RPMI7951 (cell line): ENCODE data around the gene SYVN1. TPM values are rescaled to one million over a fixed set of nuclear protein-coding genes. Genes with fewer than 3 reads are reported as not detected.

Source experiments
- DNase-seq: peaks from one replicate; pipeline ENCODE4 v3.0.0-alpha.2; 2012; ENCODE audit warnings: low read depth
- total RNA-seq: library from RNA; depleted of rRNA; stranded (reverse); fragments of >200 nt; shearing (Covaris generic); gene quantifications from 2 replicates; pipeline ENCODE4 v1.2.3, GENCODE V29; 2014; rRNA removed

The SYVN1 gene
- 15.6 and 29.2 TPM in 2 replicates for total RNA-seq

DNA sequence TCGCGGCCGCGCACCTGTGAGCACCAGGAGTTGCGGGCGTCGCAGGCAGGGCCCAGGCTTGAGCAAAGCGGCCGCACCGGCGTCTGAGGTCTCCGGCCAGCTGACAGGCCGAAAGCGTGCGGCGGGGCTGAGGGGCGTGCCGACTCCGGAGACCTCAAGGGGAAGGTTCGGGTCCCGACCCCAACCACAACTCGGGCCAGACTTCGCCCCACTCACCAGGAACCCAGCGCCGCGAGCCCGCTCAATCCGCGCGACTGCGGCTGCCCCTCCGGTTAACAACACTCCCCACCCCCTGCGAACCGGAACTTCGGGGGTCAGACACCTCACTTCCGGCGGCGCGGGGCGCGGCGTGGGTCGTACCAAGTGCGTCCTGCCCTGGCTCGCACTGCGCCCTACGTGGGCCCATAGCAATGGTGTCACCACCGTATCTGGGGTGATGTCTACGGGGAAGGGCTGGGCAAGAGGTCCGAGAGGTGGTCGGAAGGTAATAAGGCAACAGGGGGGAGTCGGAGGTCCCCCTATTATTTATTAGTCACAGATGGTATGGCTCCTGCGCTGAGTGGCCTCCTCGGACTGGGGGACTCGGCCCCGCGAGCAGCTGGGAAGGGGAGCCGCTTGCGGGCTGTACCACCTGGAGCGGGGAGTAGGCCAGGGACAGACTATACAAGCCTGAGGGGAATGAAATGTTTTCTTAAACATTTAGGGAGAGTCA lies at the start of gene SYVN1:
SYVN1 (minus strand) TSS at position 280 of the 712 bp plus-strand sequence. CDS start 918 bp downstream, outside the sequence.
- peak; percentile 87 for DNase-seq

DNA sequence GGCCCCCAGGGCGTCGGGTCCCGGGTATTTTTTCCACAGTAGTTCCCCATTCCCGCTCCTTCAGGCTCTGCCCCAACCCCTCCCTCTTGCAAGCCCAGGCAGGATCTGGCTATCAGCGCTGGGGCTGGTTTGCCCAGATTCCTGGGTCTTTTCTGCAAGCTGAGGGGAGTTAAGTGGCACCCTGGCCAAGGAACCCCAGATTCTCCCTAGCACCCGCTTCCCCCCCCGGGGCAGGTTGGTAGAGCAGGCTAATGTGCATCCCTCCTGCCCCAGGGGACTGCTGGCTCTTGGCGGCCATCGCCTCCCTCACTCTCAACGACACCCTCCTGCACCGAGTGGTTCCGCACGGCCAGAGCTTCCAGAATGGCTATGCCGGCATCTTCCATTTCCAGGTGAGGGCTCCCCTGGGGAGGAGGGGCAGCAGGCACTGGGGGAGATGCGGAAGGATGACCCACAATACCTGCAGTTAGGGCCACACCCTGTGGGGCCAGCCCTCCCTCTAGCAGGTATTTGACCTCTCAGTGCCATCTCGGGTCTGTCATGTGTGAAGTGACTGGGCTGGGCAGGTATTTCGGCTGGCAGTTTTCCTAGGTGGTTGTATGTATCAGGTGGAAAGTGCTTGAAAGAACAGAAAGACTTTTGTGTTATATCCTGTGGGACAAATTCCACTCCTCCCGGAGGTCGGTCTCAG lies 49.0 kb upstream of the SYVN1 start:
- no peak for DNase-seq

DNA sequence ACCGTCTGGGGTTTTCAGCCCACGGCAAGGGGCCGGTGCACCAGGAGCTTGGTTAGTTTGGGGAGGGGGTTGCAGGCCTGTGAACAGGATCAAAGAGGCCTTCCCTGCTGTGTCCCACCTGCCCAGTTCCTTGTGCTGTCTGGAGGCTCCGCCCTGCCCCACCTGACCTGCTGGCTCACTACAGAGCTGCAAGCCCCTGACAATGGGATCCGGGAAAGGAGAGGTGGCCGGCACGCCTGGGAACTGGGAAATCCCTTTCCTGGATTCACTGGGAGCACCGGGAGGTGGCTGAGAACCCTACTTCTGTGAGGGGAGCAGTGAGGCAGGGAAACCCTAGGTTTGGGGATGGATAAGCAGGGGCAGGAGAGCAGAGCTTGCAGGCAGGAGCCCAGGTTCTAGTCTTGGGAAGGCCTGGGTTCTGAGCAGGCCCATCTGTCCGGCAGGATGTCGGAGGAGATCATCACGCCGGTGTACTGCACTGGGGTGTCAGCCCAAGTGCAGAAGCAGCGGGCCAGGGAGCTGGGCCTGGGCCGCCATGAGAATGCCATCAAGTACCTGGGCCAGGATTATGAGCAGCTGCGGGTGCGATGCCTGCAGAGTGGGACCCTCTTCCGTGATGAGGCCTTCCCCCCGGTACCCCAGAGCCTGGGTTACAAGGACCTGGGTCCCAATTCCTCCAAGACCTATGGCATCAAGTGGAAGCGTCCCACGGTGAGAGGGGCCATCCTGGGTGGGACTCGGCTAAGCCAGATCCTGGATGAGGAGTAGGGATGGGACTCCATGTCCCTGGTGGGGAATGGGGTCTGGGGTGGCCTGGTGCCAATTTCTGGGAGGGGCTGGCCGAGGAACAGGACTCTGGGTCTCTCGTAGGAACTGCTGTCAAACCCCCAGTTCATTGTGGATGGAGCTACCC lies 48.2 kb upstream of the SYVN1 start:
- DNase-seq: no peak

DNA sequence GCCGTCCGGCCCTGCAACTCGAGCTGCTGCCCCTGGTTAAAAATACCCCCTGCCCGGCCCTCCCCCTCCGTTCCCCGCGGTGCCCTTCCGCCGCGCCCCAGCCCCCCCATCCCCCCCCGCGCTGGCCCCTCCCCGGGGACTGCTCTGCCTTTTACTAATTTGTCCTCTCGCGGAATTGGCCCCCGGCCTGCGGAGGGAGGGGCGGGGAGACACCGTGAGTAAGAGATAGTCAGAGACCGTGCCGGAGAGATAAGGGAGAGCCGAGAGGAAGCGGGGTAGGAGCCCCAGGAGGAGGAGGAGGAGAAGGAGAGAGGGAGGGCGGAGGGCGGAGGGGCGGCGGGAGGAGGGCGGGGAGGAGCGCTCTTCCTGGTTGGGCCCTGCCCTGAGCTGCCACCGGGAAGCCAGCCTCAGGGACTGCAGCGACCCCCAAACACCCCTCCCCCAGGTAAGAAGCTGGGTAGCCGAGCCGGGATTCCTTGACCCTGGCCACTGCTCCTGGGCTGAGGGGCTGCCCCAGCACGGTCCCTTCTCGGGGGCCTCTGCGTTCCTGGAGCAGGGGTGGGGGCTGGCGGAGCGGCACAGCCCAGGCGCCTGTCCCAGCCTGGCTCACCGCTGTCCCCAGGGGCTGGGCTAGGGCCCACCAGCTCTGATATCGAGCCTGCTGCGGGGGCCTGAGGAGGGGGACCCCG lies 47.4 kb upstream of the SYVN1 start, which contains the start of gene CAPN1:
CAPN1 (plus strand) TSS at position 360 of the 689 bp plus-strand sequence. CDS start 774 bp downstream, outside the sequence.
- DNase-seq: peak; percentile 96

DNA sequence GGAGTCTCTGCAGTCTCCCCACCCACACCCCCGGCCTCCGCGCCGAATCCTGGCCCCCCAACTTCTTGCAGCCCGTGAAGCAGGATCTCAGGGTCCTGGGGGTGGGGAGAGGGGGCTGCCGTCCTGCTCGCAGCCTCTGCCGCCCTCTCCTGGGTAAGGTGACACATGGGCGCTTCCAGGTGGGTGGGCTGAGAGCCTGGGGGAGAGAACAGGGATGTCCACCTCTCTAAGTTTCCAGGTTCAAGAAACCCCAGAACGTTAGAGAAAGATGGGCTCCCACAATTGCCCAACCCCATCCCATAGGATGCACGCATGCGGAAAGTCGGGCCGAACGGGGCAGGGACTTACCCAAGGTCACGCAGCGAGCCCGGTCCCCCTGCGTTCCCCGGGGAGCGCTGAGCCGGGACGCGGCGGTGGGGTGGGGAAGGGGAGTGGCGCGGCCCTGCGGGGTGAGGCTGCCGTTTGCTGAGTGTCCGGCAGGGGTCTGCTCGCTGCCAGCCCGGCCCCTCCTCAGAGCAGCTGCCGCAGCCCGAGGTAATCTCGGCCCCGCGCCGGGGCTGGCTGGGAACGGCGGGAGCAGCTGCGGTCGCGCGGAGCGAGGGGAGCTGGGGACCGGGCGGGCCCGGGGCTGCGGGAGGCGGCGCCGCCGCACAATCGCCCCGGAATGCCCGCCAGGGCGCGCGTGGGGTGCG lies 46.7 kb upstream of the SYVN1 start:
- DNase-seq: peak; percentile 65

DNA sequence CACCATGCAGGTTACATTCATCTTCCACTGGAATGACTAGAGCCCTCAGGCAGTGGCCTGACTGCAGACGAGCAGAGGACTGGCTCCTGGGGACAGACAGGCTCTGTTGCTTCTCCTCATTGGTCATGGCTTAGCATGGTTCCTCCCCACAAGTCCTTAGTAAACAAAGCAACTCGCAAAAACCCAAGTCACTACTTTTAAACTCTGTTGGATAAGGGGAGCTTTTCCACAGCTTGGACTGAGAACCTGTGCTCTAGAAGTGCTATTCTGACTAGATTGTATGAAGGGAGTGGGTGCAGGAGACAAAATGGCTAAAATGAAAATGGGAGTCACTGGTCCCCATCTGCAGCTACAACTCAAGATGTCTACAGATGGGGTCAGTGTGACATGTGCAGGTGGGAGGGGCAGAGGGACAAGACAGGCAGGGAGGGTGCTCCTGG lies 40.3 kb upstream of the SYVN1 start:
- peak; percentile 45 for DNase-seq

DNA sequence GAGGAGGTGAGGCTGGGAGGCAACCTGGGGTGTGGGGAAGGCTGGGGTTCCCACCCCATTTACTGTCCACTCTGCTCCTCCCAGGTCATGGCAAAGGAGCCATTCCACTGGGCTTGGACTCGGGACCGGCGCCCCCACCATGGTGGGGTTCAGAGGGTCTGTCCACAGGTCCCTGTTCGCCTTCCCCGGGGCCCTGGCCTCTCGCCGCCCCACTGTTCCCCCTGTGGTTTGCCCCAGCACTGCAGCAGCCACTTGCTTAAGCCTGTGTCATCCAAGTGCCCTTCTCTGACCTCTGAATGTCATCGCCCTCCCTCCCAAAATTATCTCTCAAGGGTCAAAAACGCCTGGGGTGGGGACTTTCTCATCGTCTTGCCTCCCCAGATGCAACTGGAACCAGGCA lies 38.3 kb upstream of the SYVN1 start:
- DNase-seq: no peak

DNA sequence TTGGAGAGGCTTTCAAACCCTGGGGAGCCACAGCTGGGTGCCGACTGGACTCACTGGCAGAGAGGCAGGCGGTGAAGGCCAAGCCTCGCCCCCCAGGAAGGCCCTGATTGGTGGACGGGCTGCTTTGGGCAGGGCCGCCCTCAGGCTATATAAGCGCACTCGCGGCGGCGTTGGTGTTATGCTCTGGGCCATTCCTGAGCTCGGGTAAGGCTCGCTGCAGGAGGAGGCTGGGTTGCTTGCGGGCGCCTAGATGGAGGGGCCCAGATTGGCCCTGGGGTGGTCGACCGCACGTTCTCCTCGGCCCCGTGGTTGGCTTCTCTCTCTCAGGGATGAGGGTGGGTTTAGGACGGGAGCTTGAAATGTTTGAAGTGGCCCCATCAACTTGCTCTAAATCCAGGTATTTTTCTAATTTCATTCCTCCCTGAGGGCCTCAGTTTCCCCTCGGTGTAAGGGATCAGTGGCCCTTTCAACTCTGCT lies 35.8 kb upstream of the SYVN1 start, which contains the start of gene SPDYC:
SPDYC (plus strand) TSS at position 176 of the 477 bp plus-strand sequence. CDS start 1,125 bp downstream, outside the sequence.
- DNase-seq: no peak

DNA sequence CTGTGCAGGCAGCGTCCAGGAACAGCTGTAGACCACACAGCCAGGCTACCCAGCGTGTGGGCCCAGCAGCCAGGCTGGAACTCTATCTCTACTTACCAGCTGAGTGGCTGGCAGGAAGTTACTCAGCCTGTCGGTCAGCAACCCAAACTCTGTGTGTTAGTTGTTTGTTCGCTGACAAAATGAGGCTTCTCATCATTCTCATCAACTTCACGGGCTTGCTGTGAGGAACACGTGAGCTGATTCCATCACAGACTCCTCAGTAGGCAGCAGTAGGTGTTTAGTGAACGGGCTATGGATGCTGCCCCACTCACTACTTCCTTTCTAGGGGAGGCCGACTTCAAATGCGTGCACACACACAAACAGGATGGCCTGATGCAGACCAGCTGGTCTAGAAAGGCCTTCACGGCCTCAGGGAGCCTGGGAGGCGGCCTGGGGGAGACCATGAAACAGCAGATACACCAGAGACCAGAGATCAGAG lies 34.9 kb upstream of the SYVN1 start:
- peak; percentile 65 for DNase-seq

DNA sequence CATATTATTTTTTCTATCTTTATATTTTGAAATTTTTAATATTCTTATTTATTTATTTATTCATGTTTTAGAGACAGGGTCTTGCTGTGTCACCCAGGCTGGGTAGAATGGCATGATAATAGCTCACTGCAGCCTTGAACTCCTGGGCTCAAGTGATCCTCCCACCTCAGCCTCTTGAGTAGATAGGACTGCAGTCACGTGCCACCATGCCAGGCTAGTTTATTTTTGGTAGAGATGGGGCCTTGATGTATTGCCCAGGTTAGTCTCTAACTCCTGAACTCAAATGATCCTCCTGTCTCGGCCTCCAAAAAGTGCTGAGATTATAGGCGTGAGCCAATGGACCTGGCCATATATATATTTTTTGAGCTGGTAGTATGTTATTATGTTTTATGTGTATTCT lies 33.3 kb upstream of the SYVN1 start:
- no peak for DNase-seq

DNA sequence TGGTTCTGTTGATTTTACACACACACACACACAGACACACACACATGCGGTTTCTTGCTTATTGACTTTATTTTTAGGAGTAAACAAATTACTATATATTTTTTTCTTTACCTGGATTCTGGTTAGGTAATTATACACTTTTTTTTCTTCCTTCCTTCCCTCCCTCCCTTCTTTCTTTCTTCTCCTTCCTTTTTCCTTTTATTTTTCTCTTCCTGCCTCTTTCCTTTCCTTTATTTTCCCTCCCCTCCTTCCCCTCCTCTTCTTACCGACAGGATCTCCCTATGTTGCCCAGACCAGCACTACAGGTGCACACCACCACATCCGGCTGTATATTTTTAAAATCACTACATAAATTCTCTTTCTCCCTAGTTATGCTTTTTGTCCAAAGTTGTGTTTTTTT lies 32.6 kb upstream of the SYVN1 start:
- DNase-seq: no peak

DNA sequence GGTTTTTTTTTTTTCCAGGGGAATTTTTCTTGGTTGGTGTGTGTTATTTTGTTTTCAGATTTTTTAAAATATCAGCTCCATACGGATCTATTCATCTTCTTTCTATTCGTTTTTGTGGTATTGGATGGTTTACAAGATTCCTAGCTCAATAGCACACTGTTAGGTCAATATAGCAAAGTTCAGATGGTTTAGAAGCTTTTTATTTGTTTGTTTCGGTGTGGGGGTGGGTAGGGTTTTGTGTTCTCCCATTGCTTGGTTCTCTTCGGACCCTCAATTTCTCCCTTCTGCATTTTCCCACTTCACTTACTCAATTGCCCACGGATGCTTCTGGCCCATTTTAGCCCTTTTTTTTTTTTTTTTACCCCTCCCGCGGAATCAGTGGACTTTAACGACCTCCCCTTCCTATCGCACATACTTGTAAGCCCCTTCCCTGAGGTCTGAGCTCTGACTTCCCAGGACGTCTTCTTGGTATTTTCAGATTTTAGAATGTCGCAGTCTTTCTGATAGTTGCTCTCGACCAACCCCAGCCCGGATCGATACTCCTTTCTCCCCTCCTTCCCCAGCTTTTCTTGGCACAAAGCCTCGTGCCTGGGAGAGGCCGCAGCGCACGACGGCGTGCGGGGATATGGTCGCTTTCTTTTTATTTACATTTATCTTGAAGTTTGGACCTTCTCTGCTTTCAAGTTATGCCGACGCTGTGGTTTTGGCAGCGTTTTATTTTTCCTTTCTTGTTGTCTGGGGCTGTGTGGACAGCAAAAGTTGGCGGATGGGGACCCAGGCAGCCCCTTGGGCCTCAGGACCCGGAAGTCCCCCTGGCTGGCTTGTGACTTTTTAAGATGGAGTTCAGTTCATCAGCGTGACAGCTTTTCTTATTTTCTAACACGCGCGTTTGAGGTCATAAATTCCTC lies 31.3 kb upstream of the SYVN1 start:
- DNase-seq: no peak

DNA sequence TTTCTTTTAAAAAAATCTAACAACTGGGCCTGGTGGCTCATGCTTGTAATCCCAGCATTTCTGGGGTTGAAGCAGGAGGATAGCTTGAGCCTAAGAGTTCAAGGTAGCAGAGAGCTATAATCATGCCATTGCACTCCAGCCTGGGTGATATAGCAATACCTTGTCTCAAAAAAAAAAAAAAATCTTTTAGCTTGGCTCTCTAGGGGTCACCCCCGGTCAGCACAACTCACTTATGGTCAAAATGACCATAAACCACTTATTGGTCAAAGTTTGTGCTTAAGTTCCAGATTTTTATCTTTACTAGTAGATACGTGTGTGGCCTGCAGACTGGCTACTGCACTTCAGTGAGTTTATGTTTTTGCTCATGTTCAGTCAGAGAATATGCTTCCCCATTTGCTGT lies 29.4 kb upstream of the SYVN1 start:
- DNase-seq: no peak

DNA sequence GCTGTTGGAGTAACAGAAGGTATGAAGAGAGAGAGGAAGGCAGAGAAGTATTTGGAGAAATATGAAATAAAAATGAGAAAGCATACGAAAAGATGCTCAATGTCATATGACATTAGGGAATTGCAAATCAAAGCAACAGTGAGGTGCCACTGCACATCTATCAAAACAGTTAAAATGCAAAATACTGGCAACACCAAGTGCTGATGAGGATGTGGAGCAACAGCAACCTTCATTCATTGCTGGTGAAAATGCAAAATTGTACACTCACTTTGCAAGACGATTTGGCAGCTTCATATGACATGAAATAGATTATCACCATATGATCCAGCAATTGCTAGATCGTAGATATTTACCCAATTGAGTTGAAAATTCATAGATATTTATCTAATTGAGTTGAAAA lies 26.3 kb upstream of the SYVN1 start:
- no peak for DNase-seq

DNA sequence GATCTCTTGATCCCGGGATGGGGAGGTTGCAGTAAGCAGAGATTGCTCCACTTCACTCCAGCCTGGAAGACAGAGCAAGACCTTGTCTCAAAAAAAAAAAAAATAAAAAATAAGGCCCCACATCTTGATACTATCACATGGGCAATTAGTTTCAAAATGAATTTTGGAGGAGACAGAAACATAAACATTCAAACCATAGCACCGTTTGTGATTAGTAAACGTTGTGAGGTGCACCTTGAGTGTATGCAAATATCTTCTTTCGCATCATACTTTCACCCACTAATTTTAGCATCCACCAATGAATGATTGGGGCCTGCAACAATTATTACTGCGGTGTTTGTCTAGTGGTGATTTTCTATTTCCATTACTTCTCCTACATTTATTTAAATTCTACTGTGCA lies 24.7 kb upstream of the SYVN1 start:
- DNase-seq: no peak

DNA sequence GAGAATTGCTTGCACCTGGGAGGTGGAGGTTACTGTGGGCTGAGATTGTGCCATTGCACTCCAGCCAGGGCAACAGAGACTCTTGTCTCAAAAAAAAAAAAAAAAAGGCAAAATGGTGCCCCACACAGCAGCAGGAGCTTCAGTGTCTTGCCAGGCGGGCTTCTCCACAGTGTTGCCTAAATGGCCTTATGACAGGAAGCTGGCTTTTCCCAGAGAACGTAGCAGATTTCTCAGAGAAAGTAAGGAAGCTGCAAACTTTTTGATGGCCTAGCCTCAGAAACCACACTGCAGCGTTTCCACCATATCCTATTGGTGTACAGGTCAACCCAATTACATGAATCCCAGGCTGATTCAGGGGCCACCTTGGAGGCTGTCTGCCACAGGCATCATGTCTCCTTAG lies 23.0 kb upstream of the SYVN1 start:
- no peak for DNase-seq

DNA sequence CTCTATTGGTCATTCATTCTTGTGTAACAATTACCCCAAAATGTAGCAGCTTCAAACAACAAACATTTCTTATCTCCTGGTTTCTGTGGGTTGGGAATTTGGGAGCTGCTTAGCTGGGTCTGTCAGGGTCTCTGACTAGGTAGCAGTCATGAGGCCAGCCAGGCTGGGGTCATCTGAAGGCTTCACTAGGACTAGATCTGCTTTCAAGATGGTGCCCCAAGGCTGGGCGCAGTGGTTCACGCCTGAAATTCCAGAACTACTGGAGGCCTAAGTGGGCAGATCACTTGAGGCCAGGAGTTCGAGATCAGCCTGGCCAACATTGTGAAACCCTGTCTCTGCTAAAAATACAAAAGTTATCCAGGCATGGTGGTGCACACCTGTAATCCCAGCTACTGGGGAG lies 22.6 kb upstream of the SYVN1 start:
- no peak for DNase-seq

DNA sequence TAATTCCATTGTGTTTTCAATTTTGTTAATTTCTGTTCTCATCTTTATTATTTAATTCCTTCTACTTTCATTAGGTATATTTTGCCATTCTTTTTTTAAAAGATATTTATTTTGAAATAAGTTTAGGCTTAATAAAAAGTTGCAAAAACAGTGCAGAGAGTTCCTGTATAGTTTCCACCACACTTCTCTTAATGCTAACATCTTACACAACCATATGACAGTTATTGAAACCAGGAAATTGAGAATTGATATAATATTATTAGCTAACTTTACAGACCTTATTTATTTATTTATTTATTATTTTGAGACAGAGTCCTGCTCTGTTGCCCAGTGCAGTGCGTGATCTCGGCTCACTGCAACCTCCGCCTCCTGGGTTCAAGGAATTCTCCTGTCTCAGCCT lies 21.9 kb upstream of the SYVN1 start:
- DNase-seq: no peak

DNA sequence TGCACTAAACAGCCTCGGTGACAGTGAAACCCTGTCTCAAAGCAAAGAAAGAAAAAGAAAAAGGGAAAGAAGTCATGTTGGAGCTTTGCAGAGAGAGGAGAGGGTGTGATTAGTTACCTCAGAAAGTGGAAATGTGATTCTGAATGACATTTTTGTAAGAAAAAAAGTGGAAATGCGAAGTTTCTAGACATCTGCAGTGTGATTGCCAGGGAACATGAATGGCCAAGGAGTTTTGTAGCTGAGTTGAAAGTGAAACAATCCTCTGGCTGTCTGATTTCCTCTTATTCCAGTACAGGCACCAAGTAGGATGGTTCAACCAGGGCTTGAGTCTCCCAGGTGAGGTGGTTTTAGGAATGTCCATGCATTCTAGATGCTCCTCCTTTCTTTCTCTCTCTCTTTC lies 17.8 kb upstream of the SYVN1 start:
- no peak for DNase-seq
